ENCODE results near the gene LYAR. TPM values are rescaled to one million over a fixed set of nuclear protein-coding genes. Genes with fewer than 3 reads are reported as not detected.
A peak's percentile ranks its signal among the peaks of the same experiment; 100 is the strongest.

Gene LYAR, protein sequence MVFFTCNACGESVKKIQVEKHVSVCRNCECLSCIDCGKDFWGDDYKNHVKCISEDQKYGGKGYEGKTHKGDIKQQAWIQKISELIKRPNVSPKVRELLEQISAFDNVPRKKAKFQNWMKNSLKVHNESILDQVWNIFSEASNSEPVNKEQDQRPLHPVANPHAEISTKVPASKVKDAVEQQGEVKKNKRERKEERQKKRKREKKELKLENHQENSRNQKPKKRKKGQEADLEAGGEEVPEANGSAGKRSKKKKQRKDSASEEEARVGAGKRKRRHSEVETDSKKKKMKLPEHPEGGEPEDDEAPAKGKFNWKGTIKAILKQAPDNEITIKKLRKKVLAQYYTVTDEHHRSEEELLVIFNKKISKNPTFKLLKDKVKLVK
- total RNA-seq: 10 to 100 TPM; 11.4 to 18.2 (median 14.8) TPM
- 10 to 100 TPM in 1 of 3 donors, 1 to 10 TPM in 2; 3.6 to 19.9 (median 9.0) TPM for polyA plus RNA-seq

DNA sequence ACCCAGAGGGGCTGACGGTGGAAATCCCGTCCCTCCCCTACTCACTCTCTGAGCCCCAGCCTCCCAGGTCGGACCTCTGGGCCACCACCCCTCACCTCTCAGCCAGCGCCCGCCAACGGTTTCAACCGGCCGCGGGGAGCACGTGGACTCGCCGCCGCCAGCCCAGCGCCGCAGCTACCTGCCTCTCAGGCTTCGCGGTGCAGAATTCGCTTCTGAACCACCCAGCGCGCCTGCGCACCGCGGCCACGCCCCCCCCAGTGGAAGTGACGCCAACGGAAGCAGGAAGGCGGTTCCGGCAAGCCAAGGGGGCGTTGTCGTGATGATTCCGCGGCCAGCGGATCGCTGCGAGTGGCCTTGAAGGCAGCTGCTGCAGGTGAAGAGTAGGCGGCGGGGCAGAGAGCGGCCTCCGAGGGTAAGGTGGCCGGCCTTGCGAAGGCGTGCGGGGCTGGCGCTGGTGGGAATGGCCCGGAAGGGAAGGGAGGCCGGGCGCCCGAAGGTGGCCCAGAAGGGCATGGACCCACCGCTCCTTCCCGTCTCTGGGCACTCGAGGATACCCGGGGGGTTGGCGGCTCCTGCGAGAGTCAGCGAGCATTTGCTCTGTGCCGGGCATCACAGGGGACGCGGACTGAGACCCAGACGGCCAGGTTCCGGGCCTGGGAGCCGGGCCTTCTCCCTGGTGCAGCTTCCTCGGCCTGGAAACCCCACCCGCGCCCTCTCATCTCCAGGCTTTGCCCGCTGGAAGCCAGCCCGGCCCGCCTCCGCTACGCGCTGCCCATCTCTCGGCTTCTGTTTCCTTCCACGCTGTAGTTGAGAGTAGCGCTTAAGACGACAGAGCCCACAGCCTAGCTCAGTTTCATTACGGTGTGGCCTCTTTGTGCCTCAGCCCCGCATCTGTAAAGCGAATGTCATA, at the start of gene LYAR, which contains the start of gene ZBTB49:
Gene LYAR (minus strand): TSS at position 214 of the 910 bp plus-strand sequence. CDS start 6,412 bp downstream, outside the sequence.
Gene ZBTB49 (plus strand): TSS at position 311 of the 910 bp plus-strand sequence. CDS start 9,695 bp downstream, outside the sequence.
- 0 to 1% methylated on average over 77 of the region's 77 CpGs for WGBS, 2 donors
- no peaks in the 10 kb centered on the region for H3K9me3 ChIP-seq
- TF ChIP-seq POLR2AphosphoS5 (IDR thresholded peaks at IDR 0.05) (peak; percentile 83 to 91 (median 88)), POLR2A (IDR thresholded peaks at IDR 0.05) (peak; percentile 26 to 67)
- TF ChIP-seq, protein P1, sequence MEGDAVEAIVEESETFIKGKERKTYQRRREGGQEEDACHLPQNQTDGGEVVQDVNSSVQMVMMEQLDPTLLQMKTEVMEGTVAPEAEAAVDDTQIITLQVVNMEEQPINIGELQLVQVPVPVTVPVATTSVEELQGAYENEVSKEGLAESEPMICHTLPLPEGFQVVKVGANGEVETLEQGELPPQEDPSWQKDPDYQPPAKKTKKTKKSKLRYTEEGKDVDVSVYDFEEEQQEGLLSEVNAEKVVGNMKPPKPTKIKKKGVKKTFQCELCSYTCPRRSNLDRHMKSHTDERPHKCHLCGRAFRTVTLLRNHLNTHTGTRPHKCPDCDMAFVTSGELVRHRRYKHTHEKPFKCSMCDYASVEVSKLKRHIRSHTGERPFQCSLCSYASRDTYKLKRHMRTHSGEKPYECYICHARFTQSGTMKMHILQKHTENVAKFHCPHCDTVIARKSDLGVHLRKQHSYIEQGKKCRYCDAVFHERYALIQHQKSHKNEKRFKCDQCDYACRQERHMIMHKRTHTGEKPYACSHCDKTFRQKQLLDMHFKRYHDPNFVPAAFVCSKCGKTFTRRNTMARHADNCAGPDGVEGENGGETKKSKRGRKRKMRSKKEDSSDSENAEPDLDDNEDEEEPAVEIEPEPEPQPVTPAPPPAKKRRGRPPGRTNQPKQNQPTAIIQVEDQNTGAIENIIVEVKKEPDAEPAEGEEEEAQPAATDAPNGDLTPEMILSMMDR (IDR thresholded peaks at IDR 0.05): no peak
- intact Hi-C loops (cut with DNase I): loop anchor here (5.0 kb wide), 1 partner anchor 43 kb away; the partner anchor contains the start of gene TMEM128
- peaks cover 0 to 12% (median 4%) of the 10 kb centered on the region in 4 donors for H3K36me3 ChIP-seq
- peak within 1 kb of the TSS; percentile 81 to 88 (median 82) for H3K27ac ChIP-seq
- H3K4me3 ChIP-seq: peak within 1 kb of the TSS; percentile 78 to 95 (median 88)
- H3K4me1 ChIP-seq: peaks cover 0 to 32% (median 28%) of the 10 kb centered on the region in 4 donors
- no peaks in the 10 kb centered on the region for H3K27me3 ChIP-seq
- DNase-seq: peak; percentile 96

DNA sequence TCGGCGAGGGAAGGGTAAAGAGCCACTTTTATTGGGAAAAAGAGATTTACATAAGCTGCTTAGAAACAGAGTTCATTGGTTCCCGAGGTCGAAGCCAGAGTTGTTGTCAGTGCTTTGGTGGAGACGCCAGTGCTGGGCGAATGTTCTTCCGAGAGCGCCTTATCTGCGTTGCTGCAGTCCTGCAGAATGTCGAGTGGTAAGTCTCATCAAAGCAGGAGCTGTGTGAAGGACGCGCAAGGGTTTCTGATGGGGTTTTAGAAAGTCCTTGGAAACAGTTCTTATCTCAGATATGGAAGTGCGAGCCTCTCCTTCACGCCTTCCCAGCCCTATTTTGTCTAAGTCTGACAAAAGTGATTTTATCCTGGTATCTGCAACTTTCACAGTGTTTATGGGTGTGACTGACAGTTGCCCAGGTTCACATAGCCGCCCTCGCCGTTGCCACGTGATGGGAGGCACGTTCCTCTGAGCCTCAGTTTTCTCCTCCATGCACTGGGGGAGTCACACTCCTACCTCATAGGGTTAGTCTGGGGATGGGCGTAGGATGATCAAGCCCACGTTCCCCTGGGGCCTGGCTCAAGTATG, 49.6 kb upstream of the LYAR start:
- no peak overlapping the region for H3K27ac ChIP-seq
- no peaks in the 10 kb centered on the region for H3K4me1 ChIP-seq
- H3K36me3 ChIP-seq: no peaks in the 10 kb centered on the region
- no peaks in the 10 kb centered on the region for H3K27me3 ChIP-seq
- H3K9me3 ChIP-seq: no peaks in the 10 kb centered on the region
- TF ChIP-seq EP300 (IDR thresholded peaks at IDR 0.05) (no peak), POLR2A (IDR thresholded peaks at IDR 0.05) (no peak), POLR2AphosphoS5 (IDR thresholded peaks at IDR 0.05) (no peak)
- TF ChIP-seq, protein P1 (IDR thresholded peaks at IDR 0.05): no peak
- WGBS, 2 donors: 51 to 56% methylated on average over 21 of the region's 21 CpGs
- no peak for DNase-seq
- intact Hi-C loops (cut with DNase I): loop anchor here (5.0 kb wide), 1 partner anchor 87 kb away; no protein-coding TSS in a partner anchor
- no peak overlapping the region for H3K4me3 ChIP-seq

DNA sequence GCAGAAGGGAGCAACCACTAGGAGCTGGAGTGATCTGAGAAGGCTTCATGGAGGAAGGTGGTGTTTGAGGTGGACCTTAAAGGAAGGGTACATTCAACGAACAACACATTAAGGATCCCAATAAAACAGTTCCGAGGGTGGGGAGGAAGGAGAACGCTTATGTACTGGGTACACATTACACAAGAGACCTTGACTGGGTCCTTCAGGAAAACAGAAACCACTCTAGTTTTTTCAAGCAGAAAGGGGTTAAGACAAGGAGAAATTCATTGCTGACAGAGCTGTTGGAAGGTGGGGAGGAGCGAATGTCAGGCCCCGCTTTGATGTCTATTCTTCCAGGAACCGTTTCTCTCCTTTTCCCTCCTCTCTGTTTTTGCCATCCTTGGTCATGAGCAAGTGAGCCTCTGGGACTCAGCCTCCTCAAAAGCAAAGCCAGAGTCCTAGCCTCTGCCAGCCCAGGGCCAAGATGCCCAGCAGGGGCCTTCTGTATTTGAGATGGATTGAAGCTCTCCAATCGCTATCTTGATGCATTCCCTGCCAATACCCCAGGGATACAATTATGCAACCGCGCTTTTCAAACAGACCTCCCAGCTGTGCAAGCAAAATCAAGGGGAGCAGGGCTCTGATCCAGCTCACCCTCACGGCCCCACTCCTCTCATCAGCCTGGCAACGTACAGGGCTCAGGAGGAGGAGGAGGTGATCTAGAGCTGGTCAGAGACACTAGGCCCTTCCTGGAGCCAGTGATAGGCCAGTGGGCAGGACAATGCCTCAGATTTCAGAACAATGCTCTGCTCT, 48.5 kb upstream of the LYAR start:
- TF ChIP-seq POLR2A (IDR thresholded peaks at IDR 0.05): no peak
- TF ChIP-seq, protein P1 (IDR thresholded peaks at IDR 0.05): no peak
- Histone ChIP-seq H3K27me3 (no peaks in the 10 kb centered on the region), H3K36me3 (no peaks in the 10 kb centered on the region), H3K4me3 (no peak overlapping the region), H3K9me3 (no peaks in the 10 kb centered on the region), H3K27ac (no peak overlapping the region), H3K4me1 (no peaks in the 10 kb centered on the region)
- no peak for DNase-seq
- 57 to 76% methylated on average over 11 of the region's 11 CpGs for WGBS, 2 donors
- intact Hi-C loops (cut with DNase I): loop anchor here (5.0 kb wide), 1 partner anchor 86 kb away; no protein-coding TSS in a partner anchor

Data from sigmoid colon (tissue), 7 donors.